ENCODE measurements around the gene MGST3. TPM values are rescaled to one million over a fixed set of nuclear protein-coding genes. Genes with fewer than 3 reads are reported as not detected.
"Not testable (repeated sequence)": the region's sequence is repeated elsewhere in the genome, so short reads cannot be mapped to it uniquely, and the experiment has no call there.

MGST3 gene
- polyA plus RNA-seq, 1 donor (not counting 4 experiments of a cell fraction or from before 2014, with no cell fraction given), result 319 TPM

DNA sequence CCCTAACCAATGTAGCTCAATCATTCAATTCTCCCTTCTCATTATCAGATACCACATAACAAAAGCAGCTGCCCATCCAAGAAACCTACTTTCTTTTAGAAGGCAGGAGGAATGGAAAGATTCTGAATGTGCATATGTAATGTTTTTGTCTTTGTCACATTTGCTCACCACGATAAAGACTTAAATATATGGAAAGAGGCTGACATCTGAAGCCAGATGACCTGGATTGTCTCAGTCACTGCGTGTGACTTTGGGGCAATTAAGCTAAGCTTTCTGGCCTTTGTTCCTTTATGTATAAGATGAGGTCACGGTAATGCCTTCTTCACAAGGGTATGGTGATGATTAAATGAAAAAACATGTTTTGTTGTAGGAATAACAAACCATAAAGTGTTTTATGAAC is 44.6 kb upstream of the MGST3 start:
- Histone ChIP-seq H3K79me2 (ENCODE audit: control insufficient read depth, insufficient read depth, low read length) (no peaks in the 10 kb centered on the region), H4K20me1 (ENCODE audit: control insufficient read depth, extremely low read depth, insufficient read depth, low read length) (no peaks in the 10 kb centered on the region), H3K9ac (ENCODE audit: control insufficient read depth, extremely low read depth, insufficient read depth, low read length) (no peak overlapping the region), H3K27ac (ENCODE audit: control insufficient read depth, insufficient read depth, low read length) (no peak overlapping the region), H3K27me3 (ENCODE audit: control insufficient read depth, extremely low read depth, insufficient read depth, low read length) (peaks cover 27% of the 10 kb centered on the region), H3K36me3 (ENCODE audit: control insufficient read depth in 2 of 2, extremely low read depth in 1 of 2, insufficient read depth in 2 of 2, low read length in 2 of 2) (no peaks in the 10 kb centered on the region), H2AFZ (ENCODE audit: control insufficient read depth, low read length) (no peak overlapping the region), H3K9me3 (ENCODE audit: control insufficient read depth, low read depth, low read length) (no peaks in the 10 kb centered on the region), H3K4me1 (ENCODE audit: control insufficient read depth, extremely low read depth, insufficient read depth, low read length) (peaks cover 3% of the 10 kb centered on the region), H3K4me2 (ENCODE audit: control insufficient read depth, extremely low read depth, insufficient read depth, low read depth, low read length) (no peak overlapping the region), H3K4me3 (ENCODE audit: control insufficient read depth in 2 of 3, extremely low read depth in 1 of 3, insufficient read depth in 2 of 3, low read depth in 1 of 3, low read length in 3 of 3) (no peak overlapping the region), H3K9me1 (ENCODE audit: control insufficient read depth, extremely low read depth, insufficient read depth, low read length) (no peaks in the 10 kb centered on the region)
- DNase-seq (ENCODE audit: low read depth, low spot score) (no peak), FAIRE-seq (no peak)
- no peak for TF ChIP-seq CTCF (optimal IDR thresholded peaks at IDR 0.05 in 1 of 3, IDR thresholded peaks at IDR 0.05 in 1 of 3, conservative IDR thresholded peaks at IDR 0.05 in 1 of 3; ENCODE audit: extremely low read depth in 1 of 3, insufficient read depth in 2 of 3, low read length in 3 of 3)
- no peak for TF ChIP-seq EZH2 (IDR thresholded peaks at IDR 0.05; ENCODE audit: low read length)
- dilution Hi-C loops (cut with MboI; ENCODE audit: extremely low pct_ligation_motif_present, low sequenced_read_pairs), result no loop called here

- FAIRE-seq; H4K20me1 ChIP-seq (ENCODE audit: control insufficient read depth, extremely low read depth, insufficient read depth, low read length); H3K36me3 ChIP-seq (ENCODE audit: control insufficient read depth in 2 of 2, extremely low read depth in 1 of 2, insufficient read depth in 2 of 2, low read length in 2 of 2); H3K4me2 ChIP-seq (ENCODE audit: control insufficient read depth, extremely low read depth, insufficient read depth, low read depth, low read length); DNase-seq (ENCODE audit: low read depth, low spot score); H3K9me1 ChIP-seq (ENCODE audit: control insufficient read depth, extremely low read depth, insufficient read depth, low read length); H3K79me2 ChIP-seq (ENCODE audit: control insufficient read depth, insufficient read depth, low read length); H2AFZ ChIP-seq (ENCODE audit: control insufficient read depth, low read length); H3K4me1 ChIP-seq (ENCODE audit: control insufficient read depth, extremely low read depth, insufficient read depth, low read length); H3K9ac ChIP-seq (ENCODE audit: control insufficient read depth, extremely low read depth, insufficient read depth, low read length); H3K9me3 ChIP-seq (ENCODE audit: control insufficient read depth, low read depth, low read length); H3K4me3 ChIP-seq (ENCODE audit: control insufficient read depth in 2 of 3, extremely low read depth in 1 of 3, insufficient read depth in 2 of 3, low read depth in 1 of 3, low read length in 3 of 3); H3K27ac ChIP-seq (ENCODE audit: control insufficient read depth, insufficient read depth, low read length): not testable (repeated sequence)
- H3K27me3 ChIP-seq (ENCODE audit: control insufficient read depth, extremely low read depth, insufficient read depth, low read length), result peaks cover 50% of the 10 kb centered on the region
- dilution Hi-C loops (cut with MboI; ENCODE audit: extremely low pct_ligation_motif_present, low sequenced_read_pairs), result loop anchor here (10.0 kb wide), 1 partner anchor 197 kb away; no protein-coding TSS in a partner anchor
These were observed 39.6 kb upstream of the MGST3 start for GRCh38 chr1:165591391-165591790.

All from keratinocyte (primary cell).